Pons (tissue), 1 donor: ENCODE results near the gene GDF7.

Experiments used
- DNase-seq: peaks from one replicate; pipeline ENCODE4 v3.0.0-alpha.2; 2016; ENCODE audit warnings: low spot score

GDF7 gene

DNA sequence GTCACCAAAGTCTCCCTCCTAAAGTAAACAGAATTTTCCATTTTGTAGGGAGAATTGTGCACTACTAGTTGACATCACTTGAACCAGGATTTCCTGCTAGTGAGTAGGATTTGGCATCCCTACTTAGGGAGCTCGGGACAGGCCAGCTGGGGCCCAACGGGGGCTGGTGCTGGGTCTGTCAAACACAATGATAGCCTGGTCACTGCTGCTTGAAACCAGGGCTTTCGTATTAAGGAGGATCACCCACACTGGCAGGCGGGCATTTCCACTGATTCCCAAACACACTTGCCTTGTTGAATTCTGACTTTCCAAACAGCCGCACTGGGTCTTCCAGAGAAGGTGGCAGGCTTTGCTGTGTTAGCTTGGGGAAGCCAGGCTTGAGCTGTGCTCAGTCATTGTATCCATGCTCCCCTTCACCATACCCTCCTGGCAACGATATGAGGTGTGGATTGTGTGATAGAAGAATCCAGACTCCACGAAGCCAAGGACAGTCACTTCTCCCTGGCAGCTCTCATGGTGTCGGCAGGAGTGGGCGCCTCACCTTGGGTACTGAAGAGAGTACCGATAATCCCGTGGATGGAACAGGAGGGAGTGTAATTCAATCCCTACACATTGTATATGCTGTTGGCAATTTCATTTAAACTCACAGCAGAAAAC is 7.5 kb downstream of the GDF7 start:
- DNase-seq = no peak

DNA sequence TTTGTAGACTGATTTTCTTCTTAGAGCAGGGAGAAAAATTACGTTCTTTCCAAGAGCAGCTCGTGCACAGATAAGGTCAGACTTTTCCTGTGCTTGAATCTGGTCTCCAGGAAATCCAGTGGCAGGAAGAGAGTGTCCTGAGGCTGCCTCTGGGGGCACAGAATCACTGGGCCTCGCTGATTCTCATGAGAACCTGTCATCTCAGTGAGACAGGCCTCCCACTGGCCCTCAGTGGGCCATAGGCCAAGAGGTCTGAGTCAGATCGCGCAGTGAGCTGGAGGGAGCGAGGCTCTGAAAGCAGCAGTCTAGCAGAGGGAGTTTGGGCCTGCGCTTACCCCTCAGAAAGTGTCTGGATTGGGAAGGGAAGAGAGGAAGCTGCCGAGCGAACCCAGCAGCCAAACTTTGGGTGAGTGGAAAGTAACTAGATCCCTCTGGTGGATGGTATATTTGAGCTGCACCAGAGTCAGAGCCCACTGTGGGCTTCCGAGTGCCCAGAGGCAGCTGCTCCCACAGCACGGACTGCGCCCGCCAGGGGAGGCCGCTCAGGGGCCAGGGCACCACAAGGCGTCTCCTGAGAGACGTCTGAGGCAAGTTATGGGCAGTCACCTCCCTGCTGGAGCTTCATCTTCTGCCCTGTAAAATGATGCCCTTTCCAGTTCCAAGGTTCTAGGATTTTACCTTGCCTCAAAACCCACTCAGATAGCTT is 8.2 kb downstream of the GDF7 start:
- DNase-seq = peak; percentile 11

DNA sequence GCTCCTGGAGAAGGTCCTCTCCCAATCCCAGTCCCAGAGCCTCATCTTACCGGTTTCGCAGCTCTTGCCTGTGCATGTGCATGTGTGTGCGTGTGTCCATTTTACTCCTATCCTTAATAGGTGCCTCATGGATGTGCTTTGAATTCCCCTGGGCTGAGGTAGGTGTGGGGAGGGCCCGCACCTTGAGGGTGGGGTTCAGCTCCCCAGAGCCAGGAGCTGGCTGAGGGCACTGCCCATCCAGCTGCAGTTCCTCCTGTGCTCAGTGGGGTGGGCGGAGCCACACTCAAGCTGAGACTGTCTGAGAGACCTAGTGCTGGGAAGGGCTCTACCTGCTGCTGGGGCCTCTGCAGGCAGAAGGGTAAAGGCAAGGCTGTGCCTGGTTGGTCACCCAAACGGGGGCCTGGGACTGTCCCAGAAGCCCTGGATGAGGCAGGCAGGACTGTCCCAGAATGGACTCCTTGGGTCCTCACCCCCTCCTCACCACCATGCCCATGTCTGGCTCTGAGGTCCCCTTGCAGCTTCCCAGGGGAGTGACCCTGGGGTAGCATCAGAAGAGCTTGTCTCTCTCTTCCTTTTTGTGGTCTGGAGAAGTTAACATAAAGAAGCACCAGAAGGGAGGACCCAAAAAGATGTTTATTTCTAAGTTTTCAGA is 8.9 kb downstream of the GDF7 start:
- DNase-seq = no peak

DNA sequence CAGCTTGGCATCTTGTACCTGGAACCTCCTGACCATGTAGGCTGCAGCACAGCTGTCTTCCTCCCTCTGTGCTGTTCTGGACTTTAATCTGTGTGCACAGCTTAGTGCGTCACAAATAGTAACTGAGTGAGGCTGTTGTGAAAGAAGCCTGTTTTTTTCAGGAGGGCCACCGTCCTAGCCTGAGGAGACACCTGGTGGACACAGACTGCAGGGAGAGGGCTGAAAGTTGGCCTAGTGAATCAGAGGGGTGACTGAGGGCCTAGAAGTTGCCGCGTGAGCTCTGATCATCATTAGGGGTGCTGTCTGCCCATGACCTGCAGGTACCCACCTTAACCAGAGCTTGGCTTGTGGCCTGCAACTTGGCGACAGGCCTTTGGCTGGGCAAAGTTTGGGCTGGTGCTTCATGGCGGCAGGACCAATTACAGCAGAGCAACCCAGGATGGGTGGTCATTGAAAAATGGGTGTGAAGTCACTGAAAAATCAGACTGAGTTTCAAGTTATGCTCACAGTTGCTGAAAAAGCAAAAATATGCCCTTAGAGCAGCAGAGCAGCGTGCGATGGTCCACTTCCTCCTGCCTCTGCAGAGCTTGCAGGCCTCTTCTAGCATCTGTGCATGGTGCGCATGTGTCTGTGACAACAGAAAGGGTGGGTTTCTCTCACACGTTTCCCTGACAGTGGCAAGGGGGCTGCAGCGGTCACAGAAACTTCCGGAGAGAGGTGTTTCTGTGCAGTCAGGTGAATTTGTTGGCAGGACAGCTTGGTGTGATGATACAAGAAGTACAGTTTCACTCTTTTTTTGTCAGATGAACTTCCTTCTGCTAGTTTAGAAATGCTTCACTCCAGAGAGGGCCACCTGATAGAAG is 9.6 kb downstream of the GDF7 start:
- DNase-seq = no peak

DNA sequence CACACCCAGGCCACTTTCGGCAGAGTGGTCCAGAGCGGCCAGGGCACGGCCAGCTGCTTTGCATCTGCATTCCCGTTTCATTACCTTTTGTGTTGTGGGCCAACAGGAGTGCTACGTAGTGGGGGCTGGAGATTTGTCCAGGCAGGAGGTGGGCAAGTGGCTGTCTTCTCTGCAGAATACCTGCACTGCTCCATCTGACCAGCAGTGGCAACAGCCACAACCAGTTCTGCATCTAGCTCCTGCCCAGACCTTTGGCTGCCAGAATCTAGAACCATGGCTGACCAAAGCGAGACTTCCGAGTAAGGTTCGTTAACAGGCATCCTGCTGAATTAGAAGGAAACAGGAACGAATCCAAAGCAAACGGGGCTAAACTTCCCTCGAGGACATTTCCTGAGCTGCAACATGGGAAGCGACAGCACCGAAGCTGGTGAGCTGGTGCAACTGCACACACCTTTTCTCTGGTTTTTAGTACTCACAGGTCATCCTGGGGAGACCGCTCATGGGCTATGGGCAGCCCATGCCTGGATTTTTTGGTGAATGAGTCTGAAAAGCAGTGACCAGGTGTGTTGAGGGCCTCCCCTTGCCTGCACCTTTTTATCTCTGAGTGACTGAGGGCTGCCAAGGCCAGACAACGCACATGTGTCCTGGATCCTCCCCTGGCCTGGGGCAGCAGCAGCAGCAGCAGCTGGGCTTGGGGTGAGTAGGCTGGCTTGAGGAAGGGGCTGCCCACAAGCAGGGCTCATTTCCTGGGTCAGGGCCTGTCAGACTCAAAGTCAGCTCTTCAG is 10.5 kb downstream of the GDF7 start:
- no peak for DNase-seq

DNA sequence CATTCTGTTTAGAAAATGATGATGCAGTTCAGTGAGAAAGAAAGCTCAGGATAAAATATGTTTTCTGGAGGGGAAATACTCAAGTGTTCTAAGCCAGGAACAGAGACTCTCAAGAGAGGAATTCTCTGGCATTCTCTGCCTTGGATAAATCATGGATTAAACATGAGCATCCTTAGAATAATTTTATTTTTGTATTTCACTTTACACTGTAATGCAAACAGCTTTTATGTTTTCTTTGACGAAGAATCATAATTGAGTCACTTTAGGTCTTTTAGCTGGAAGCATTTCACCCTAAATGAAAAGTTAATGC is 11.1 kb downstream of the GDF7 start:
- DNase-seq = no peak

DNA sequence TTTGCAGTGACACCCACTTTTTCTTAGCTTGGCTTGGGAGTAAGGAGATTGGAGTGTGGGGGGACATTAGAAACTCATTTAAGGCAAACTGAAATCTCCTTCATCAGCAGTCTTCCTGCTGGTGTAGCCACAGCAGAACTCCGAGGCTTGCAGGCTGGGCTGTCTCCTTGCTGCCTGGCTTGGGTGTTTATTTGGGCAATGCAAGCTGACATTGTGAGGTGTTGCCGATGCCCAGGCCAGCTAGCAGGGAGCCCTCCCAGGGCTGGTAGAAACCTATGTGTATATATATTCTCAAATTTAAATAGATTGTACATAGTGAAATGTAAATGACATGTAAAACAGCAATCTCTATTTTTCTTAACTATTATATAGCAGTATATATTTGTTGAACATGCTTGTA is 11.8 kb downstream of the GDF7 start:
- DNase-seq = no peak

DNA sequence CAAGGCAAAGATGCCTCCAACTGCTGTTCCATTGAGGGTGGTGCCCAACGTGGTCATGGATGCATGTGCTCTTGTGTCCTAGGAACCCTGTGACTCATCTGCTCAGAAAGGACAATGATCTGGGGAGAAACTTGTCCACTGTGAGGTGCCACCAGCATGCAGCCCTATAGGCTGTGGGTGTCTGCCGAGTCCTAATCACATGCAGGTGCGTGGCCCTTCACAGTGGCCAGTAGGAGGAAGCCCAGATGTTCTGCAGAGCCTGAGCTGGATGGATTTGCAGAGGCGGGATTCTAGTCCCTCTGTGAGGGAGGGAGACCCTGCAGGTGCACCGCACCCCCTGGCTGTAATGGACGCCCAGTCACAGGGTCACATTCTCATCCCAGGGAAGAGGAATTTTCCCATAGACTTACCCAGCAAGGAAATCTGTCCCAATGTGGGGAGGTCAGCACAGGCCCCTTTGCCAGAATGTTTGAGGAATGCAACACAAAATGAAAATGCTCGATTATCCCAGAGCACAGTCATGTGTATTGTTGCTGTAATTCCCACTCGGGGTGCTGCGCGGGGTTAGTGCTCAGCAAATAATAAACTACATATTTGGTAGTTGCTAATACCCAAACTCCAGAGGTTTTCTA is 13.9 kb downstream of the GDF7 start:
- no peak for DNase-seq

DNA sequence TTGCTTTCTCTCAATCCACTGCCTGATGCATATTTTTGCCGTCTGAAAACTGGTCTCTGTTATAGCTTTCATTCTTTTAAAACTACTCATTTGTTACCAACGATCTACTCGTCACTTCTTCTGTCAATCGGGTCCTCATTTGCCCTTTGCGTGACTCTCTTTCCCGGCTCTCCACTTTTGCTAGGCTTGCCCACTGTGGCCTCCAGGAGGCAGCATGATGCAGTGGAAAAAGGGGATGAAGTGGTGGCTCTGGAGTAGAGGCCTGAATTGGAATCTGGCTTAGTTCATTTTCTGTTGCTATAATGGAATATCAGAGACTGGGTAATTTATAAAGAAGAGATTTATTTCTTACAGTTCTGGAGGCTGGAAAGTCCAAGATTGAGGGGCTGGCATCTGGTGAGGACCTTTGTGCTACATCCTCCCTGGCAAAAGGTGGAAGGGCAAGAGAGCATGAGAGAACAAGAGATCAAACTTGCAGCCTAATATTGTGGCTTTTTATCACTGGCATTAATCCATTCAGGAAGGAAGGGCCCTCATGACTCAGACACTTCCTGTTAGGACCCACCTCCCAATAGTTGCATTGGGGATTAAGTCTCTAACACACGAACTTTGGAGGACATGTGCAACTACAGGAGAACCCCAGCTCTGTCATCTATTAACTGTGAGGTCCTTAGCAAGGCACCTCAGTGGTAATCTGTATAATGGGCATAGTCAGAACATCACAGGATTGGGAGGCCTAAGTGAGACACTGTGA is 15.4 kb downstream of the GDF7 start:
- peak; percentile 8 for DNase-seq

DNA sequence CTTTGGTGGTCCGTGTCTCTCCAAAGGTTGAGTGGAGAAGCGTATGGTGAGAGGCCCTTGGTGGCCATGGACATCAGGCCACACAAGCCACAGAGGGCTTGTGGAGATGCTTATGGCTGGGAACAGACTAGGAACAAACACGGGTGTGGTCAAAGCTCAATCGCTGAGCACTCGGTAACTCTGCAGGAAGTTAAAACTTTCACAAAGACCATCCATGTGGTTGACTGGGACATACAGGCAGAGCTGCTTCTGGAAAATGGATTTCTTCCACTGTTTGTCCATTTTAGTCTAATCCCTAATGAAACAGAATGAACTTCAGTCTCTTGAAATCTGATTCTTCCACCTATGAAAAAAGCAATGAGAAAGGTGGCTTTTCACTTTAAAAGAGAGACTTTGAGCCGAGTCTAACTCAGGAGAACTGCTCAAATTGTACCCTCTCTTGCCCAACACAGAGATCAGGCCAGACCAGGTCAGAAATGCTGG is 17.7 kb downstream of the GDF7 start:
- DNase-seq = no peak

DNA sequence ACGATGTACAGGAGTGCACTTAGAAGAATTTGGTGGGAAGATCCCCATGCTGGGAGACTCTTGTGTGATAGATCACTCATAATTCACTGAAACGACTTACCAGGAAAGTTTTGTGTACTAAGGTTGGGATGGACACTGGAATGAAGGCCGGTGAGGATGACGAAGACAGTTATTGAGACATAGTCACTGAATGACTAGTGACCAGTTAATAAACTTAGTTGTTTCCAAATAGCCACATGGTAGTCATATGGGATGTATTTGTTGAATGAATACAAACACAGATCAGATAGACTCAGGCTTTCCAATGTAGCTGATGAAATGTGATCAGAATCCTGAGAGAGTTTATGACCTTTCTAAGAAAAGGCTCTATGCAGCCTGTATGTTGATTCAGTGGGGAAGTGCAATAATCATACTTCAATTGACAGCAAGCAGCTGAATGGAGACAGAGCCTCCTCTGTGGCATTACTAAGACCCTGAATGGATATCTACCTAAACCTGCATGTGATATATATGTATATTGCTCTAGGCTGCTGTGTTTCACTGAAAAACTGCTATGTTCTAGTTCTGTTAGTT is 20.4 kb downstream of the GDF7 start:
- DNase-seq = no peak

DNA sequence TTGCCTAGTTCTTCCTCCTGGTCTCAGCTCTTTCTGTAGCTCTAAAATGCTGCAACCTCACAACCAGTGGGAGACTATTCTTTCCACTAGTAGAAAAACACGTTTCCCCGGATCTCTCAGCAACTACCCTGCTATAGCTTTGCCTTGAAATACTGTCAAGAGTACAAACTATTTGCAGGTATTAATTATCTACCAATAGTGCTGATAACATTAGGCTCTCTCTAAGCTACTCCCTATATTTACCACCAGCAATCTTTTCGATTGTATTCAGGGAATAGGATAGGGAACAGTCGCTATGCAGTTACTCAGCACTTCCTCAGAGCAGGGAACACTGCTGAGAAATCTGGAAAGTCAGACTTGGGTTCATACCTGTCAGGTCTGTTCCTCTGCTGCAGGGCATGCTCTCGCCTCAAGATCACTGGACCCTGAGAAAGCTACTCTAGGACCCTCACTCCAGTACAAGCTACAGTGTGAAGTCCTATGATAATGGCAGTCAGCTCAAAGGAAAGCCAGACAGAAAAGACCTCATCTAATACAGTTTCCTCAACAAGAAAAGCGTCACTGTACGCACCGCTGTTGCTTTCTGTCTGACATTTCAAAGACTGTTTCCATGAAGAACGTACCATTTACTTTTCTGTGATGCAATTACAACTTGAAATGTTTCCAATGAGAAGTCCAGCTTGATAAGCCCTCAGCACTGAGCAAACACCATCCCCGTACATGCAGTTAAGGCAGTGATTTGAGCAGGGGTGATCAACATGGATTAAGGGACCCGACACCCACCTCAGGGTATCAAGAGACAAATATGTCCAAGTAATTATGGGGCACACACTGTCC is 22.7 kb downstream of the GDF7 start:
- DNase-seq = no peak

DNA sequence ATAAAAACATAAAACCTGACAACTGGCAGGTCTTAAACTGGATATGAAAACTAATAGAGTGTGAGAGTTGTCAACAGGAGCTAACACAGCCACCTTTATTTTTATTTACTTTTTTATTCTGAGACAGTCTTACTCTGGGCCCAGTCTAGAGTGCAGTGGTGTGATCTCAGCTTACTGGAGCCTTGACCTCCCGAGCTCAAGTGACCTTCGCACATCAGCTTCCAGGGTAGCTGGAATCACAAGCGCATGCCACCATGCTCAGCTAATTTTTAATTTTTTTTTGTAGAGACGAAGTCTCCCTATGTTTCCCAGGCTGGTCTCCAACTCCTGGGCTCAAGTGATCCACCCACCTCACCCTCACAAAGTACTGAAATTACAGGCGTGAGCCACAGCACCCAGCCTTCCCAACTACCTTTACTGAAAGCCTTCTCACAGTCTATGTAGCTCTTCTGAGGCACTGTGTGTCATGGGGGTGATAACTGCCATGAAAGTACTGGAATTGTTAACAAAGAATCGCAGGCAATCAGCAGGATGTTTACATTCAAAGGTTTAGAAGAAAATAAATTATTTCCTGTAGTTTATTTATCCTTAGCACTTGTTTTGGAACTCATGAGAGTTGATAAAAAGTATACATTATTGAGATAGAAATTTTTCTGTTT is 24.3 kb downstream of the GDF7 start:
- no peak for DNase-seq

DNA sequence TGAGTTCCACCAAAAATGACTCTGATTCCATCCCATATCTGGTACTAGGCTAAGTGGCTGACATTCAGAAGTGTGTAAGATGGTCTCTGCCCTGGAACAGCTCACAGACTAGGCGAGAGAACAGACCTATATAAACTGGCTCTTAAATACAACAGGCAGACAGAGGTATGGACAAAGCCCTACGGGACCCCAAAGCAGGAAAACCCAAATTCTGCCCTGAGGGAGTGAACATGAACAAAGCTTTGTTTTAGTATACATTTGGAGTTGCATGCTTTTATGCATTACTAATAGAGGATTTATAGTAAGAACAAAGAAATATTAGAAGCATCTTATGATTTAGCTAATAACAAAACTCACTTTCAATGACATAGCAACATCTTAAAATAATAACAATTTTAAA is 25.1 kb downstream of the GDF7 start:
- DNase-seq = no peak

DNA sequence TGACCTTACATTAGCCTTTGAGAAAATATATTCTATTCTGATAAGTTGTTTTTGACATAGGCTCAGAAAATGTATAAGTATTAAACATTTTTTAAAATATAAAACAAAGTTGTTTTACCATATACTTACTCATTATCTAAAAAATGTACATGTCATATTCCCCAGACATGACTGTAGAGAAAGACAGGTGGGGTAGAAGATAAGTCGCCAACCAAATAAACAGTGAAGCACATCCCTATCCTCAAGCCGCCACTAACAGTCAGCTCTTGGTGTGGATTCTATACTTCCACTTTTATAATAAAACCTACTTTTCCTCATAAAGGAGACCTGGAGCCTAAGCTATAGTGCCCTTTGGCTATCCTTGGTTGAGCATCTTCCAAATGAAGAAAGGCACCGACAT is 26.4 kb downstream of the GDF7 start:
- DNase-seq = no peak

DNA sequence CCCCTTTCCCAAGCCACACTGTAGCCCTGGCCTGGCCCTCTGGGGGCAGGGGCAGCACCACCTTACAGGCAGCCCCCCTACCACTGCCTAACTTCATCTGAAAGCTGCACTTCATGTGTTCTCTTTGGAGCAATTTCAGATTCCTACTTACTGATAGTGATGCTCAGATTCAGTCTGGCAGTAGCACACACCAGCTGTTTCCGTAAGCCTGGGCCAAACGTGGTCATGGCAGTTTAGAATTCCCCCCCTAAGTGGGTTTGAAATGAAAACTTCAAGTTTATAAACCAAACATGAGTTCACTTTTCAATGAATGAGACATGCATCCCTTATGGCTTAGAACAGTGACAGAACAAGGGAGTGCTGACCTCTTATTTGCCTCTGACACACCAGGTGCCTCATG is 29.4 kb downstream of the GDF7 start:
- DNase-seq = no peak

DNA sequence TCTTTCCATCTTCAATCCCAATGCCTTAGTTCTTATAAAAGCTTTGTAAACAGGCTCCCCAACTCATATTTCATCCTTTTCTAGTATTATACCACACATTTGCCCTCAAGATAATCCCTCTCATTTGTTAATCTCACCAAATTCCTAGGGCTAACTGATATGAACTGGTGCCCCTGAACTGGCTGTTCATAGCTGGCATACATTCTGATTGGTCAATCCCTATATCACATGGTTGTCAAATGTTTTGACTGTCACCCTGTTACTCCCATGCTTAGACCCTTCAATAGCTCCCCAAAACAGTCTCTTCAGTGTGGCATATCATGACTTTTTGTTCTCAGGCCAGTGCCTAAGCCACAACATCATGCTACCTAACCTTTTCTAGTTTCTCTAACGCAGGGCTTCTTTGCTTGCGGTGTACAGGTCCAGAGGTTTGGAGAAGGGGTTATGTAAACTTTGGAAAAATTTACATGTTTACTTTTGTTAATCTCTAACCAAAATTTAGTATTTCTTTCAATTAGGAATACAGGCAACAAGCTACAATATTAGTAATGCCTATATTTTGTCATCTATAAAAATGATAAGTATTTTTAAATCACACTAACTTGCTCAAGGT is 30.5 kb downstream of the GDF7 start:
- no peak for DNase-seq

DNA sequence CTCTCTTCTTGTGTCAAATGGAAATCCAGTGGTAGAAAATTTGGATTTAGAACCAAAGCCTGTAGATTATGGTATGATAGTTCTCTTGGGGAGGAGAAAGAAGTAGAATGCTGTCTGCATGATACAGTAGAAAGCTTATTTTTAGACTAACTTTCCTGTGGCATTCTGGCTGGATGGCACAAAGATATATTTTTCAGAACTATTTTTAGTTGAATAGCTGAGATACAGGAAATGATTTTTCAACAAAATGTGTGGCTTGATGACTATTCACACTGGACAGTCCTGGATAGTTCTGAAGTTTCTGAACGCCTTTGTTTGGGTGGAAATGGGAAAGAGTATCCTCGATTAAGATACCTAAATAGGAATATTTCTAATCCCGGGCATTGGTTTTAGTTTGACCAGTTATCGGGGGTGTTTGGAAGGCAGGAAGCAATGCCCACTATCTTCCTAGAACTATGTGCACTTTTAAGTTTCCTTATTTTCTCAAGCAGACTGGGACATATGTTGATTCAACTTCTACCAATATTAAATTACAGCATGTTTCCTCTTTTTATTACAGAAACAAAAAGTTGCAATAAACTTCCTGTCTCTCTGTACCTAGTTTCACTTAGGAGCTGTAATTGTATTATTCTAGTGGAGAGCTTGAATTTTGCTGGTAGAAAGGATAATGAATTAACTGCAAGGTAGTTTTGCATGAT is 32.1 kb downstream of the GDF7 start:
- no peak for DNase-seq
